Epithelial cell of prostate (primary cell): ENCODE results near the gene SMLR1.

Source experiments
- DNase-seq: peaks from one replicate; pipeline ENCODE4 v3.0.0-alpha.2; 2011; ENCODE audit warnings: low read depth, low spot score
- H3K27ac ChIP-seq: fragments of 450-650 bp; 2 replicates; pipeline ENCODE4 v1.5.1; 2017; ENCODE audit warnings: mild to moderate bottlenecking

The SMLR1 gene

DNA sequence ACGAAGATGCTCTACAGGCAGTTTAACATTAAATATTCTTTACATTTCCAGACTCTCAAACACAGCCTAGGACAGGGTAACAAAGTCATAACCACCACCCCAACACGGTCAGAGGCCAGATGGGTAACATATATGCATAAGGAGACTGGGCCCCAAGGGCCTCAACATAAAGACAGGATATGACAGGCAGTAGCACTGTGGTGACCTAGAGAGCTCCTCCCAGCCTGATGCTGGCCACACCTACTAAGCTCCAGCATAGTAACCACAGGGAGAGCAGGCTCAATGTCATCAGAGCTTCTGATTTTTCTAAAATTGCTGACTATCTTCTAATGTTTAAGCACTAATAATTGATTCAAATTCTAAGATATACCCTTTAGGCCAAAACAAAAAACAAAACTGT is 21.7 kb downstream of the SMLR1 start:
- no peak overlapping the region for H3K27ac ChIP-seq
- no peak for DNase-seq

GRCh38 chr6:130849594-130849993 is 22.4 kb downstream of the SMLR1 start:
- DNase-seq, result no peak
- H3K27ac ChIP-seq, result no peak overlapping the region

GRCh38 chr6:130851026-130851425 is 23.8 kb downstream of the SMLR1 start:
- H3K27ac ChIP-seq, result no peak overlapping the region
- DNase-seq, result no peak

GRCh38 chr6:130852844-130853554 is 25.8 kb downstream of the SMLR1 start:
- DNase-seq, result no peak
- H3K27ac ChIP-seq, result no peak overlapping the region

DNA sequence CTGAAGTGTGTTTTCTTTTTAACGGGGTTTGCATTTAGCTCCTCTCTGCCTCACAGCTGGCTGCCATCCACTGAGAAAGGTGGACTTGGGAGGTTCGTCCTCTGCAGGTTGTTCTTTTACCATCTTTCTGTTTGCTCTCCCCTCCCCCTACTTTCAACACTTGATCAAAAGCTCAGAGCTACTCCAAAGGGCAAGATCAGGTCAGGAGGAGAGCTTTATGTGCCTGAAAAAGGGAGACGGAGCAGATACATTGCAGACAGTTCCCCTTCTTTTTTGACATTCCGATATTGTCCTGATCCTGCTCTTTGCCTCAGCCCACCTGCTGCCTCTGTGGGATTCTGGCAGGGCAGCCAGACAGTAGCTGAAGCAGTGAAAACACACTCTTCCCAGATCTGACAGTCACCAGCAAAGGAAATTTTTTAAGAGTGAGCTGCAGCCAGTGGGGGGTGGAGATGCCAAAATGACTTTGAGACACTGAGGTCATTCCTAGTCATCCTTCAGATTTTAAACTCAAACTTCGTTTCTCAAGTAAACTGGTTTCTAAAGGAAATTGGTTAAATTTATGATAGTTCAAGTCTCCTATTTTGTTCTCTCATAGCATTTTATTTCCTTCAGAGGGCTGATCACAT is 26.5 kb downstream of the SMLR1 start:
- DNase-seq, result no peak
- H3K27ac ChIP-seq, result no peak overlapping the region

- H3K27ac ChIP-seq, result no peak overlapping the region
- DNase-seq, result no peak
Measured at GRCh38 chr6:130858054-130858453, 30.8 kb downstream of the SMLR1 start.

DNA sequence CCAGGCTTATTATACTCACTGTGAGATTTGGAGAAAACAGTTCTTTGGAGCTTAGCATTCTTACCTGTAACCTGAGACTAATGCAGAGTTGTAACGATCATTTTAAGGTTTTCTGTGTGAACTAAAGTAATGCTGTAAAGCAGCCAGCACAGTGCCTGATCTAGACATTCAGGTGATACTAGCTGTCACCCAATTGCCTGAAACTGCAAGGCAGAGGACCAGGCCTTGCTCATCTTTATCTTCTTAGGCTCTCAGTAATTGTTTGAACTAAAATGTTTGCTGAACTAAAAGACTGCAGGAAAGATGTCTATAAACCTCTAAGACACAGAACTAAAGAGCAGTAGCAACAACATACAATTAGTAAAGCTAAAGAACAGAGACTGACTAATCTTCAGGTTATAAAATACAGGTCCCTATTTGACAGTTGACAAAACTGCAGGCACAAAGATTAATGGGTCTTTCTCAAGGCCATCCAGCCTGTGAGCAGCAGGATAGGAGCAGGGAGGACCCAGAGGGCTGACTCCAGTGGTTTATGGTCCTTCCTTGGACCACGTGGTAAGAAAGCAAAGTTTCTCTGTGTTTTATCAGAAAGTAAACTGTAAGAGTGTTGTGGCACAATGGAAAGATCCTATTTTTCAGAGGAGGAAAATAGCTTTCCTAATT is 31.4 kb downstream of the SMLR1 start:
- no peak for DNase-seq

DNA sequence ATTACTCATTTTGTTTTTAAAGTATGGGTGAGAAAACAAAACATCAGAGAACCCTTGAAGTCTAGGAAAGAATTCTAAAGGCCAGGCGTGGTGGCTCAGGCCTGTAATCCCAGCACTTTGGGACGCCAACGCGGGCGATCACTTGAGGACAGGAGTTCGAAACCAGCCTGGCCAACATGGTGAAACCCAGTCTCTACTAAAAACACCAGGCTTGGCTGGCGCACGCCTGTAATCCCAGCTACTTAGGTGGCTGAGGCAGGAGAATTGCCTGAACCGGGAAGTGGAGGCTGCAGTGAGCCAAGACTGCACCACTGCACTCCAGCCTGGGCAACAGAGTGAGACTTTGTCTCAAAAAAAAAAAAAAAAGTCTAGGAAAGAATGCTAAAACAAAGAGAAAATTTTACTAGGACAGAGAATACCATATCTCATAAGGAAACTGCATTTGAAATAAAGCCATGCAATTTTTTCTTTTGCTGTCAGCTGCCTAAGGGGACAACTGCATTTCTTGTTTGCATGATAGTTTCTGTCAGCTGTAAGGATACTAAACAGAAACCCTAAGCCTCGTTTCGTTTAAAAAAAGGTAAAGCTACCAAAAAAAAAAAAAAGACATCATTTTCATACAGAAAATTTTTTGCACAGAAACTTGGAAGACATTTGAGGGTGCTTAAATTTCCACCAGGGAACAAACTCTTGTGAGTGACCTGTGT is 32.1 kb downstream of the SMLR1 start:
- no peak for DNase-seq
- no peak overlapping the region for H3K27ac ChIP-seq

More for the DNA sequence above, 31.4 kb downstream of the SMLR1 start:
- H3K27ac ChIP-seq, result no peak overlapping the region

DNA sequence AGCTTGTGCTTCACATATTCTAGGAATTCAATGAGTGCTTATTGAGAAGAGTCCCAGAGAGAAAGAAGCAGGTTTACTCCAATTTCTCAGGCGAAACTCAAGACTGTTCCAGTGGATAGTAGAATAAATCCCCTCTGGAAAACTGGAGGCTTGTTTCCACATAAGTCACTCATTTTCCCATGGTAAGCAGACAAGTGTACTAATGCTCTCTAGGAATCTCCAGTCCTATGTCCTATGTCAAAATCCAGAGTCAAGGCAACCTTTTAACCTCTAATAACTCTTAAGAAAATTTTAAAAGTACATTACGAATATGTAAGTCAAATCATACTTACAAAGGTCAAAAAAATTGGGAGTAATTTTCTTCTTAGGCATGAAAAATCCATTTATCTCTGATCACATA is 35.2 kb downstream of the SMLR1 start:
- no peak for DNase-seq
- no peak overlapping the region for H3K27ac ChIP-seq

- DNase-seq, result no peak
- H3K27ac ChIP-seq, result no peak overlapping the region
Measured at GRCh38 chr6:130863415-130864230, 36.4 kb downstream of the SMLR1 start.

GRCh38 chr6:130864344-130864743 is 37.1 kb downstream of the SMLR1 start:
- no peak overlapping the region for H3K27ac ChIP-seq
- DNase-seq, result no peak

- DNase-seq, result no peak
- no peak overlapping the region for H3K27ac ChIP-seq
Measured at GRCh38 chr6:130865793-130866192, 38.6 kb downstream of the SMLR1 start.

GRCh38 chr6:130869681-130870080 is 42.5 kb downstream of the SMLR1 start:
- no peak overlapping the region for H3K27ac ChIP-seq
- no peak for DNase-seq

- no peak for DNase-seq
- no peak overlapping the region for H3K27ac ChIP-seq
Measured at GRCh38 chr6:130870179-130870880, 43.1 kb downstream of the SMLR1 start.

- H3K27ac ChIP-seq, result no peak overlapping the region
- no peak for DNase-seq
Measured at GRCh38 chr6:130872250-130873095, 45.3 kb downstream of the SMLR1 start.

GRCh38 chr6:130873746-130874145 is 46.5 kb downstream of the SMLR1 start:
- no peak overlapping the region for H3K27ac ChIP-seq
- DNase-seq, result no peak

DNA sequence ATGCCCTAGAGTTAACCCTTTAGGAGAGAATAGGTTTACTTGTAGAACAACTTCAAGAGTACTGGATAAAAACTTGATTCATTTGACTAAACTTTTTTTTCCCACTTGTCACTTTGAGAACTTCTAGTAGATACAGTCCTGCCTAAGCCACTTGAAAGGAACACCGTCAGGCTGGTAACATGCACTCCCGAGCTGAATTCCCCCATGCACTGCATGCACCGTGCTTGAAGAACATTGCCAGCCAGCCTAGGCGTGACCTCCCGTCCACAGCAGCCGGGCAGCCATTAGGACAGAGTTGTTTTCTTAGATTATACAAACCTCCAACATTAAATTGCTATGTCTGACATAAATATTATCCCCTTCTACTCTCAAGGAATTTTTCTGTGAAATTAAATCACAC is 52.6 kb downstream of the SMLR1 start:
- no peak overlapping the region for H3K27ac ChIP-seq
- DNase-seq, result no peak

- DNase-seq, result no peak
- H3K27ac ChIP-seq, result no peak overlapping the region
Measured at GRCh38 chr6:130882370-130882769, 55.2 kb downstream of the SMLR1 start.
